ENCODE data around the gene PTPRD. TPM values are rescaled to one million over a fixed set of nuclear protein-coding genes. Genes with fewer than 3 reads are reported as not detected.

PTPRD gene
- total RNA-seq, 1 experiment from 2014 or later = 0.02 TPM

GRCh38 chr9:8266861-8267260, 2345.9 kb downstream of the PTPRD start:
- no peak for TF ChIP-seq CBX3 (IDR thresholded peaks at IDR 0.05; ENCODE audit: low read depth)
- no peak for TF ChIP-seq REST (IDR thresholded peaks at IDR 0.05; ENCODE audit: low read depth)
- TF ChIP-seq POLR2A (IDR thresholded peaks at IDR 0.05; ENCODE audit: borderline replicate concordance, extremely low read depth, insufficient read depth, insufficient read length) = no peak
- no peak for TF ChIP-seq MAX (IDR thresholded peaks at IDR 0.05)
- TF ChIP-seq SP1 (IDR thresholded peaks at IDR 0.05; ENCODE audit: low read depth) = no peak
- no peak for TF ChIP-seq ATF3 (IDR thresholded peaks at IDR 0.05)
- no peak for TF ChIP-seq JUND (IDR thresholded peaks at IDR 0.05)
- TF ChIP-seq RAD21 (IDR thresholded peaks at IDR 0.05; ENCODE audit: low read depth) = no peak
- TF ChIP-seq EZH2 (IDR thresholded peaks at IDR 0.05) = no peak
- no peak for TF ChIP-seq SIN3A (IDR thresholded peaks at IDR 0.05; ENCODE audit: low read depth)
- no peak overlapping the region for H3K4me3 ChIP-seq (replicated peaks in 1 of 2; ENCODE audit: low read depth in 1 of 2, low read length in 2 of 2)
- H3K4me2 ChIP-seq (ENCODE audit: low read length) = no peak overlapping the region
- no peaks in the 10 kb centered on the region for H3K4me1 ChIP-seq (ENCODE audit: control insufficient read depth in 1 of 2, insufficient read depth in 2 of 2, low read length in 2 of 2)
- H3K27me3 ChIP-seq (ENCODE audit: insufficient read depth, low read length) = no peaks in the 10 kb centered on the region
- ATAC-seq (no peak), DNase-seq (ENCODE audit: low read depth, low spot score) (no peak)
- no TSS peak for BruUV-seq (replicated peaks)
- ChIA-PET CTCF (no interaction called here), RAD21 (ENCODE audit: low non-redundant PET in 1 of 2, low total read pairs in 2 of 2, uncharacterized antibody in 2 of 2, unreplicated experiment in 2 of 2) (no interaction called here), POLR2A (no interaction called here)
- intact Hi-C loops (cut with micrococcal nuclease) = no loop called here
- no peak overlapping the region for H2AFZ ChIP-seq (ENCODE audit: low read depth, low read length, poor library complexity, severe bottlenecking)
- H3K36me3 ChIP-seq (ENCODE audit: control insufficient read depth in 1 of 2, insufficient read depth in 2 of 2, low read length in 2 of 2) = no peaks in the 10 kb centered on the region
- H3K9me2 ChIP-seq (ENCODE audit: insufficient read depth) = no peaks in the 10 kb centered on the region
- no peak overlapping the region for H3K9ac ChIP-seq (ENCODE audit: low read length)
- no peak overlapping the region for H3K27ac ChIP-seq (ENCODE audit: low read depth, low read length)
- H3K79me2 ChIP-seq (ENCODE audit: insufficient read depth, low read length) = no peaks in the 10 kb centered on the region
- peaks cover 12 to 26% of the 10 kb centered on the region in 2 experiments; a peak in 2 of 4 replicates for H3K9me3 ChIP-seq (ENCODE audit: control insufficient read depth in 1 of 2, insufficient read depth in 1 of 2, low read depth in 1 of 2, low read length in 2 of 2)
- no peaks in the 10 kb centered on the region for H4K20me1 ChIP-seq (ENCODE audit: insufficient read depth)
